ENCODE measurements around the gene TIMELESS.
"Not testable (repeated sequence)": the region's sequence is repeated elsewhere in the genome, so short reads cannot be mapped to it uniquely, and the experiment has no call there.

Gene TIMELESS

GRCh38 chr12:56462565-56462964 is 13.3 kb upstream of the TIMELESS start:
- peak; percentile 73 for DNase-seq (ENCODE audit: low spot score)

- DNase-seq (ENCODE audit: low spot score) = no peak
These were observed 12.3 kb upstream of the TIMELESS start for GRCh38 chr12:56461235-56462159.

- no peak for DNase-seq (ENCODE audit: low spot score)
These were observed 8.6 kb upstream of the TIMELESS start for GRCh38 chr12:56457817-56458216.

DNA sequence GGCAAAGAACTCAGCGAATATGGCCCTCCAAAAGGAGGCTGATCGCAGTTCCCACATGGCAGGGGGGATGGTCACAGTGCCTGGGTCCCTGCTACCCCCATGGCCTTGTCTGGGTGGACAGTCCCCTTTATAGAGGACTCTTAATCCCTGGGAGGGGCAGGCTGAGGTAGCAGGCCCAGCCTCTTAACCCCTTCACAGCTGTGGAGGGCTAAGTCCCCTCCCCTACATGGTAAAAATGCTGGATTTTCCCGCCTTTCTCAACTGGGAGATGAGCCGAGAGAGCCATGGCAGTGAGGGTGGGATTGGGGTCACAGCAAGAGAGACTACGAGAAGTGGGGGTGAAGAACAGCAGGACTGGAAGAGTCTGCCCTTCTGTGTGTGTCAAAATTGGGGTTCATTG is 5.3 kb upstream of the TIMELESS start, which contains the start of gene MIP:
TSS of gene MIP (minus strand) at position 101 of the 400 bp plus-strand sequence. CDS start at position 57, 44 bp downstream.
- DNase-seq (ENCODE audit: low spot score) = no peak

DNA sequence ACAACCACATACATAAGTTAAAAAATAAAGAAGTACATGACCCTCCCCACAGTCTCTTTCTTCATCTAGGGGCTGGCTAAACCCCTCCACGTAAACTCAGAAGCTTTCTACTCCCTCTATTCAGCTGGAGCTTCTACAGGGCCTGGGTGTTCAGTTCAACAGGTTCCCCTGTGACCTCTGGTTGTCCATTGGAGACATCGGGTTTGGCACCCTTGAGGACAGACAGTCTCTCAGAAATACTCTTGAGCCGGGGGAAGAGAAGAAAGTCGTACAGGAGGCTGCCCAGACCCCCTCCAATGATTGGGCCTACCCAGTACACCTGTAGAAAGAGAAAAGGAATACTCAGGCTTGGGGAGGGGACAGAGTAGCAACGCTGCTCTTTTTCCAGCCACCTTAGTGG is 1.9 kb upstream of the TIMELESS start:
- no peak for DNase-seq (ENCODE audit: low spot score)

GRCh38 chr12:56450241-56450640 is 1.0 kb upstream of the TIMELESS start:
- no peak for DNase-seq (ENCODE audit: low spot score)

DNA sequence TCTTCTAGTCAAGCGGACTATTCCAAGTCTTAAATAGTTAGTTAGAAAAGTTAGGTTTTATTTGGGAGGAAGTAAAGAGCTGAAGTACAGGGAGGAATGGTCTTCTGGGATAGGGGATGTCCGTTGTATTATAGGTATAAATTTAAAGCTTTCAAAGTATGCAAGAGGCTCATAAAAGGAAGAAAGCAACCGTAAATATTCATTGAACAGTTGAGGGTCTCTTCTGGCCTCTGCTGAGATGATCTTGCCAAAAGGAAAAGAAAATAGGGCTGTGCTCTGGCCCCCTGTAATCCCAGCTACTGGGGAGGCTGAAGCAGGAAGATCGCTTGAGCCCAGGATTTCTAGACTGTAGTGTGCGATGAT is 377 bp upstream of the TIMELESS start:
- no peak for DNase-seq (ENCODE audit: low spot score)

- not testable (repeated sequence) for DNase-seq (ENCODE audit: low spot score)
These were observed 6.0 kb downstream of the TIMELESS start for GRCh38 chr12:56443208-56443607.

- DNase-seq (ENCODE audit: low spot score) = no peak
These were observed 11.6 kb downstream of the TIMELESS start for GRCh38 chr12:56437430-56438176.

- DNase-seq (ENCODE audit: low spot score) = no peak
These were observed 14.4 kb downstream of the TIMELESS start for GRCh38 chr12:56434828-56435227.

DNA sequence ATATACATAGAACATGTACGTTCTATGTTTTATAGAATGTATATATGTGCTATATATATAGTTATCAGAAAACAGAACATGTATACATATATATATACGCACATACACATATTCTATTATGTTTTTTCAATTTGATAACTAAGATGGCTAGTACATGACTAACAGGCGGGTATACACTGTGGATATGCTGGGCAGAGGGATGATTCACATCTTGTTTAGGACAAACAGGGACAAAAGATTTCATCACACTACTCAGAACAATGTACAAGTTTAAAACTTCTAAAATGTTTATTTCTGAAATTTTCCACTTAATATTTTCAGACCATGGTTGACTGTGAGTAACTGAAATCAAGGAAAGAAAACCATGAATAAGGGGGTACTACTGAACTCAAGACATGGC is 17.4 kb downstream of the TIMELESS start:
- no peak for DNase-seq (ENCODE audit: low spot score)

- no peak for DNase-seq (ENCODE audit: low spot score)
These were observed 17.9 kb downstream of the TIMELESS start for GRCh38 chr12:56431288-56431687.

DNA sequence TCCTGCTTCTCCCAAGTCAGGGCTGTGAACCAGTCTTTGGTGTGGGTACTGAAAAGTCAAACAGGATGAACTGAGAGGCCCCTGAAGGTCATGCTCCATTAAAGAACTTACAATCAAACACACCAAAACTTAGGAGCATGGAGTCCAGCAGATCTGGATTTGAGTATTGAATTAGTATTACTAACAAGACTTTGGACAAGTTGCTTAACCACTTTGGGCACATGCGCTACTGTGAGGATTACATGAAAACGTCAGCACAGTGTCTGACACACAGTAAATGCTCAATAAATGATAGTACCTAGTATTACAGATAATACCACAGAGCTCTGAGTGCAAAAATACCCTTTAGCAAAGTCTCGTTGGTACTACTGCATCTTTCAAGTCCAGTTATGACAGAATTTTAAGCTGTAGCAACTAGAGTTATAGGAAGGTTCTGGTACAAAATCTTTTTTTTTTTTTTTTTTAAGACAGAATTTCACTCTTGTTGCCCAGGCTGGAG is 23.2 kb downstream of the TIMELESS start:
- DNase-seq (ENCODE audit: low spot score) = no peak

DNA sequence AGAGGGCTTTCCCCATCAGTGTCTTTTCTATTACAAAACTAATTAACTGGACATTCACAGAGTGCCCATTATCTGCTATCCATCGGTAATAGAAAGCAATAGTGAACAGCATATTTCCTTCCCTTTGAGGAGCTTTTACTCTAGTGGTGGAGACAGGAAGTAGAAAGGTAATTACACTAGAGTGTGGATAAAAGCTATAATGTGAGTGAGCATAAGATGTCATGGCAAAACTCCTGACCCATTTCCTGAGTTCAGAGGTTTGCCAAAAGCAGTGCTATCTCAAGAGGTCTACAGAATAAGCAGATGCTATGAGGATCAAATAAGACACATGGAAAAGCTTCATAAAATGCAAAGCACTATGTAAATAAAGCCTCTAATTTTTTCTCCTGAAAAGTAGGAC is 24.0 kb downstream of the TIMELESS start:
- DNase-seq (ENCODE audit: low spot score) = no peak

DNA sequence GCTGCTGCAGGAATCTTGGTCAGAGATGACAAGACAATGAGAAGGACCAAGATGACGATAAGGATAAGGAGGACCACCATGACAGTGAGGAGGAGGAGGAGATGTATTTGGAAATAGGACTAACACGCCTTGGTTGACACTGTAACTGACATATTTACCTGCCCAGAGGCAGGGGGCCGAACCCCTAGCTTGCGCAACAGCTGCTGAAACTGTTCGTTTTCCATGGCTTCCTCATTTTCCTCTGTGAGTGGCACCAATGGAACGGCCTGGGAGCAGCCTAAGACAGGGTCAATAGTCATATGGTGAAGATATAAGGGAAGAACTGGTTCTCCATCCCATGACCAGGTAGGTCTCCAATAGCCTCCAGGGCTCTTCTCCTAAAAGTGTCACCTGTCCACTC is 28.8 kb downstream of the TIMELESS start:
- no peak for DNase-seq (ENCODE audit: low spot score)

- no peak for DNase-seq (ENCODE audit: low spot score)
These were observed 31.5 kb downstream of the TIMELESS start for GRCh38 chr12:56417739-56418138.

GRCh38 chr12:56414401-56414800 is 34.8 kb downstream of the TIMELESS start:
- no peak for DNase-seq (ENCODE audit: low spot score)

GRCh38 chr12:56413392-56413791 is 35.8 kb downstream of the TIMELESS start:
- no peak for DNase-seq (ENCODE audit: low spot score)

DNA sequence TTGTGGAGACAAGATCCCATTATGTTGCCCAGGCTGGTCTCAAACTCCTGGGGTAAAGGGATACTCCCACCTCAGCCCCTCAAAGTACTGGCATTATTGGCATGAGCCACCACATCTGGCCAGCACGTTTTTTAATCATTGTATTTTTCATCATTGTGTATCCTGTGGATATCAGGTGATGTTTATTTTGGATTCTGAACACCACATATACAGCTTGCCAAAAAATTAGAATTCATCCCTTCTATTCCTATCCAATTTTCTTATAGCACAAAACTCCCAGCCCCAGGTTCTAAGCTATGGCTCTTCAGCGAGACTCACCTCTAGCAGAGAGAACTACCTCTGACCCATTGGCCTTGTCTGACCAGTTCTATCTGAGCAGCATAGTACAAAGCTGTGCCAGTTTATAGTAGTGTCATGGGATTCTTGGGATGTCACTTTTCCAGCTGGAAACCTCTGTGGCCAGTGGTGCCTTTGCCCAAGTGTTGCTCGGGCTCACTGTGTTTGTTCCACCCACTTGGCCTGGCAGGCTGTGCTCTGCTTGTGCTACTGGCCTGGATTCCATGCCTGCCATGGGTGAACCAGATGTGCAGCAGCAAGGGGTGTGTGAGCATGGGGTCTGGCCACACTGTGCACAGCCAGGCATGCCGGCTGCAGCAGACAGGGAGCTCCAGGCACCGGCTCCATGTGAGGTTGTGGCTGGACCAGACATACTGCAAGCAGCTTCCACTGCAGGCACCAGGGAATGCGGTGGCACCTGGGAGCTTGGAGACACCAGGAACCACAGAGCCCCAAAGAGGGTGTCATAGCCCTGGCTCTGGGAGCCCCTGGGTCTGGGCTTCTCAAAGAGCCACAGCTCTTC is 37.2 kb downstream of the TIMELESS start:
- DNase-seq (ENCODE audit: low spot score) = no peak

GRCh38 chr12:56410768-56411167 is 38.5 kb downstream of the TIMELESS start:
- DNase-seq (ENCODE audit: low spot score) = no peak

DNA sequence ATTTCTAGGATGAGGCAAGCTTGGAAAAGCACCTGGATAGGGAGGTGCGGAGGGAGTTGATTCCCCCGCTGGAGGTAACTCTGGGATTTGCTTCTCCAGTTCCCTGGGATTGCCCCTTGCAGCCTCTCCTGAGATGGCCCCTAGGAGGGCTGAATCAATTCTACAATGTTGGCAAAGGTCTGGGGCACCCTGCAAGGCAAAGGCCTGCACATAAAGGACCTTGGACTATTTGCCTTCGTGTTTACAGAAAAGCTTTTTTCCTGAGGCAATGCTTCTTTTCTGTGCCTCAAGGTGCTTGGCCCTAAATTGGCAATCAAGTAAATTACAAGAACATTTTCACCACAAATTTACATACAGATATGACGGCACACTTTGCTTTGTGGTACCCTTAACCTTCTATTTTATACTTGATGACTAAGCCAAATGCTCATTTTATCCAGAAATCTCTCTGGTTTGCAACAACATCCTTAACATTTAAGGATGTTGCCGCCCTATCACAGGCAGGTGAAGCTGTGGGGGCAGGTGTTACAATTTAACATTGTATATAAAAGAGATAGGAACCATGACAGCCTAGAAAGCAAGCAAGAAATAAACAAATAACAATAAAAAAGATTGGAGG is 40.3 kb downstream of the TIMELESS start:
- no peak for DNase-seq (ENCODE audit: low spot score)

DNA sequence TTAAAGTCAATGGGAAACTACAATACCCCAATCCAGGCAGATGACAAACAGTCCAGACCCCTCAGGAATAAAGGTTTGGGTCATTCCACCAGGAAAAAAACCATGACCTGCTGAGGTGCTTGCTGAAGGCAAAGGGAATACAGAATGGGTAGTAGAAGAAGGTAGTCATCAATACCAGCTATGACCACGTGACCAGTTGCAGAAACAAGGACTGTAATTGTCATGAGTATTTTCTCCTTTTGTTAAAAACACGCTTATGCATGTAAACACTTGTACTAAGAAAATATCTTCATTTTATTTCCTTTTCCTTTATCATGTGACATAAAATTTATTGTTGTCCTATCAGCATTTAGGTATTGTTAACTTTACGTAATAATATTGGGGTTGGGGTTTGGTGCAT is 45.0 kb downstream of the TIMELESS start:
- DNase-seq (ENCODE audit: low spot score) = not testable (repeated sequence)
